K562 (cell line): ENCODE data around the gene ADAM23. TPM values are rescaled to one million over a fixed set of nuclear protein-coding genes. Genes with fewer than 3 reads are reported as not detected.

ENCODE experiments used
- ATAC-seq: fragments of 200-7000 bp; cut with Tn5 transposase; 3 replicates; pipeline ENCODE4 v1.9.1; 2020; ENCODE audit warnings: moderate library complexity
- BruUV-seq: library from RNA; stranded (reverse); fragments of 400-500 nt; replicated peaks from 2 replicates; lab custom pipeline; 2021; lab: Mats Ljungman, UMichigan
- CTCF ChIA-PET: fragments of 300-600 bp; formaldehyde crosslinking; extraction: SDS; loops from one replicate; lab custom pipeline; 2021; ENCODE audit warnings: low intra/inter-chr PET ratio; lab: Yijun Ruan, JAX
- POLR2A ChIA-PET: fragments of 300-600, 350-650 bp; sonication (Branson Sonifier 250); formaldehyde crosslinking; extraction: SDS; loops from one replicate; lab custom pipeline; 2021; ENCODE audit warnings: antibody characterized with exemption, inconsistent platforms; lab: Yijun Ruan, JAX
- DNase-seq, 4 experiments: peaks; one replicate each; pipeline versions ENCODE4 v3.0.0 to v3.0.0-alpha.2; 2011 to 2018; ENCODE audit warnings: low spot score in 3 of 4, mixed read lengths in 3 of 4; ENCODE audit errors: extremely low read depth in 1 of 4
- FAIRE-seq: peaks from 2 replicates; lab custom pipeline; 2011; peaks lifted over from hg19 to GRCh38; lab: Jason Lieb, UNC
- H2AFZ ChIP-seq: 2 replicates; pipeline ENCODE4 v1.6.0; 2011; ENCODE audit warnings: low read depth, low read length, control low read depth, inconsistent platforms
- H3K27ac ChIP-seq: fragments of 200-600 bp; 3 replicates; pipeline ENCODE4 v1.8.0; 2011; ENCODE audit warnings: low read depth, mild to moderate bottlenecking, control low read depth, inconsistent platforms, low read length, moderate library complexity, mixed read lengths; ENCODE audit errors: extremely low read depth
- H3K27me3 ChIP-seq, 2 experiments: fragments of 300-600 bp in 1 of 2; 2 replicates in 1 of 2; 3 replicates in 1 of 2; pipeline versions ENCODE4 v1.6.0 to v1.8.0; 2011; ENCODE audit warnings: inconsistent platforms in 2 of 2, low read length in 2 of 2, mild to moderate bottlenecking in 1 of 2, mixed read lengths in 1 of 2, moderate library complexity in 1 of 2; ENCODE audit not compliant: control insufficient read depth in 2 of 2, insufficient read depth in 2 of 2
- H3K36me3 ChIP-seq: fragments of 300-600 bp; 3 replicates; pipeline ENCODE4 v1.8.0; 2011; ENCODE audit warnings: mild to moderate bottlenecking, low read length, inconsistent platforms; ENCODE audit not compliant: control insufficient read depth, insufficient read depth
- H3K4me1 ChIP-seq, 2 experiments: fragments of 200-600 bp in 1 of 2; replicated peaks in 1 of 2; 2 replicates in 1 of 2; 3 replicates in 1 of 2; pipeline versions ENCODE4 v1.5.1 to v1.8.0; 2011; ENCODE audit warnings: inconsistent platforms in 2 of 2, low read length in 2 of 2, mild to moderate bottlenecking in 1 of 2, mixed read lengths in 1 of 2, moderate library complexity in 1 of 2; ENCODE audit not compliant: control insufficient read depth in 2 of 2, insufficient read depth in 2 of 2
- H3K4me2 ChIP-seq: 2 replicates; pipeline ENCODE4 v1.6.1; 2011; ENCODE audit warnings: low read length, control low read depth, inconsistent platforms, mixed read lengths; ENCODE audit not compliant: insufficient read depth
- H3K4me3 ChIP-seq: fragments of 200-600 bp; sonication (generic), shearing (Covaris generic); 2 replicates; pipeline ENCODE4 v1.5.1; 2016; ENCODE audit warnings: control low read depth, inconsistent platforms
- H3K79me2 ChIP-seq: fragments of 200-600 bp; 3 replicates; pipeline ENCODE4 v1.8.0; 2011; ENCODE audit warnings: low read length, inconsistent platforms; ENCODE audit not compliant: control insufficient read depth, insufficient read depth
- H3K9ac ChIP-seq, 2 experiments: 2 replicates each; pipeline versions ENCODE4 v1.6.0 to v1.6.1; 2011; ENCODE audit warnings: low read depth in 2 of 2, low read length in 2 of 2, control low read depth in 1 of 2, inconsistent platforms in 1 of 2, mild to moderate bottlenecking in 1 of 2, mixed read lengths in 1 of 2; ENCODE audit not compliant: insufficient read depth in 1 of 2
- H3K9me1 ChIP-seq: one replicate; pipeline ENCODE4 v1.6.0; 2011; ENCODE audit warnings: inconsistent platforms, mild to moderate bottlenecking, low read length, moderate library complexity; ENCODE audit not compliant: control insufficient read depth, insufficient read depth
- H3K9me3 ChIP-seq: replicated peaks from 2 replicates; pipeline ENCODE4 v1.5.1; 2011; ENCODE audit warnings: low read depth, low read length, inconsistent platforms; ENCODE audit not compliant: control insufficient read depth, insufficient read depth
- H4K20me1 ChIP-seq: replicated peaks from 2 replicates; pipeline ENCODE4 v1.6.1; 2011; ENCODE audit warnings: low read length, inconsistent platforms, mixed read lengths; ENCODE audit not compliant: control insufficient read depth, insufficient read depth
- NONO ChIP-seq, 2 experiments: fragments of 200-400 bp in 1 of 2; fragments of 450-650 bp in 1 of 2; formaldehyde crosslinking in 1 of 2; IDR thresholded peaks; 2 replicates each; pipeline ENCODE4 v1.6.1; 2017; ENCODE audit warnings: low read depth in 2 of 2, mild to moderate bottlenecking in 2 of 2, moderate library complexity in 2 of 2, low read length in 1 of 2
- PHF8 ChIP-seq: fragments of 200-600 bp; sonication (generic); IDR thresholded peaks from 2 replicates; pipeline ENCODE4 v1.6.1; 2012; ENCODE audit warnings: mixed run types, mild to moderate bottlenecking, inconsistent platforms, low read length, moderate library complexity, borderline replicate concordance
- SRF ChIP-seq, 2 experiments: fragments of 250-450, 450-650 bp in 1 of 2; sonication (Bioruptor Pico) in 1 of 2; sonication (generic) in 1 of 2; formaldehyde crosslinking; IDR thresholded peaks; 2 replicates each; pipeline versions ENCODE4 v1.5.0 to v1.5.1; 2020 to 2022; ENCODE audit warnings: mild to moderate bottlenecking in 1 of 2, missing genetic modification reagents in 1 of 2
- ZBTB33 ChIP-seq: sonication (generic); formaldehyde crosslinking; IDR thresholded peaks from 2 replicates; pipeline ENCODE4 v1.8.1; 2023; ENCODE audit warnings: mild to moderate bottlenecking, missing genetic modification reagents
- ZEB2 ChIP-seq: fragments of 450-650 bp; IDR thresholded peaks from 2 replicates; pipeline ENCODE4 v1.6.1; 2016
- ZNF395 ChIP-seq: fragments of 200-800 bp; sonication (Bioruptor generic); IDR thresholded peaks from 2 replicates; pipeline ENCODE4 v1.6.1; 2017; ENCODE audit warnings: missing genetic modification characterization, missing compliant biosample characterization
- WGBS: fragments of 100-300 bp; shearing (Covaris generic); methylation state at CpG from one replicate; pipeline ENCODE4 v1.1.6; 2016; ENCODE audit warnings: low coverage, mixed read lengths; ENCODE audit not compliant: insufficient coverage; ENCODE audit errors: missing lambda C conversion rate; 5-methylcytosine and 5-hydroxymethylcytosine counted together
- in situ Hi-C: fragments of 300-500 bp; cut with MboI; formaldehyde crosslinking; loops from 4 replicates; pipeline ENCODE4 v1.15.0; 2018; ENCODE audit warnings: inconsistent platforms, mixed read lengths
- intact Hi-C: fragments of 100-400 bp; cut with micrococcal nuclease; formaldehyde crosslinking; loops from 2 replicates; pipeline ENCODE4 v1.14.2; 2022
- polyA plus RNA-seq, 8 experiments: library from polyadenylated mRNA; depleted of rRNA in 4 of 8; stranded (reverse) in 5 of 8; unstranded in 3 of 8; fragments of >200 nt; fragmentation: Nextera tagmentation in 2 of 8; fragmentation: Illumina TruSeq in 1 of 8; extraction: Ambion mirVana in 2 of 8; extraction: Trizol in 1 of 8; gene quantifications; 2 replicates each; pipeline versions ENCODE4 v1.2.1 to v1.2.3, GENCODE V29; 2011 to 2014; ENCODE audit warnings: inconsistent platforms in 1 of 8, missing spikeins in 1 of 8
- total RNA-seq, 7 experiments: library from RNA; depleted of rRNA in 6 of 7; stranded (reverse); fragments of >200 nt in 6 of 7; fragmentation: Illumina TruSeq in 2 of 7; extraction: Trizol in 2 of 7; gene quantifications; 2 replicates each; pipeline versions ENCODE4 v1.2.1 to v1.2.3, GENCODE V29; 2011 to 2021; ENCODE audit warnings: low replicate concordance in 1 of 7

ADAM23 gene
- total and polyA plus RNA-seq, 9 of the 15 experiments (the other 6 are each of a cell fraction or from before 2014, with no cell fraction given), result 0.02 TPM; not detected in 8

- Histone ChIP-seq H3K36me3 (no peaks in the 10 kb centered on the region), H2AFZ (no peak overlapping the region), H3K9me3 (no peaks in the 10 kb centered on the region), H4K20me1 (no peaks in the 10 kb centered on the region), H3K79me2 (no peaks in the 10 kb centered on the region), H3K27me3 (no peaks in the 10 kb centered on the region), H3K4me2 (no peak overlapping the region), H3K9ac (no peak overlapping the region), H3K27ac (no peak overlapping the region), H3K9me1 (no peaks in the 10 kb centered on the region), H3K4me1 (no peaks in the 10 kb centered on the region), H3K4me3 (no peak overlapping the region)
- POLR2A ChIA-PET, result no interaction called here
- intact Hi-C loops, result no loop called here
- CTCF ChIA-PET, result no interaction called here
- FAIRE-seq, result no peak
- ATAC-seq, result no peak
- no peak for DNase-seq
- WGBS, result 4% methylated on average over 3 of the region's 3 CpGs
- in situ Hi-C loops, result no loop called here
- no peak for TF ChIP-seq ZNF395
- no peak for TF ChIP-seq ZEB2
- no peak for TF ChIP-seq NONO (IDR thresholded peaks at IDR 0.05; ENCODE audit: low read depth in 2 of 2, low read length in 1 of 2)
- TF ChIP-seq ZBTB33 (CRISPR knock-in tag), result no peak
- no peak for TF ChIP-seq PHF8
- no peak for TF ChIP-seq SRF (CRISPR knock-in tag; IDR thresholded peaks at IDR 0.05)
- BruUV-seq, result no TSS peak
Measured at GRCh38 chr2:206431439-206431838, 11.9 kb upstream of the ADAM23 start.
